Measurements from ENCODE around the gene YY2.

YY2 gene

GRCh38 chrX:21839334-21840192, 16.2 kb upstream of the YY2 start, which contains the start of gene MBTPS2:
Gene MBTPS2 (plus strand): TSS chrX:21839617. CDS start chrX:21839735, 118 bp downstream.
- no peaks in the 10 kb centered on the region for H3K9me3 ChIP-seq (ENCODE audit: control insufficient read depth, insufficient read depth, low read length)
- peak within 1 kb of the TSS; percentile 80 for H3K9ac ChIP-seq (ENCODE audit: low read depth, low read length)
- peaks cover 4% of the 10 kb centered on the region; the same call in 1 of the 2 replicates for H3K36me3 ChIP-seq (ENCODE audit: control insufficient read depth, insufficient read depth, low read length)
- H3K27ac ChIP-seq (ENCODE audit: low read depth, low read length), result peak within 1 kb of the TSS; percentile 62
- H3K27me3 ChIP-seq (ENCODE audit: control insufficient read depth, insufficient read depth, low read length), result no peaks in the 10 kb centered on the region
- H3K4me1 ChIP-seq (ENCODE audit: control insufficient read depth, insufficient read depth, low read length), result peaks cover 15% of the 10 kb centered on the region
- peak within 1 kb of the TSS; percentile 68 for H3K4me3 ChIP-seq (ENCODE audit: low read depth, low read length)

GRCh38 chrX:21840193-21840545, 15.6 kb upstream of the YY2 start:
- H3K9me3 ChIP-seq (ENCODE audit: control insufficient read depth, insufficient read depth, low read length), result no peaks in the 10 kb centered on the region
- H3K4me1 ChIP-seq (ENCODE audit: control insufficient read depth, insufficient read depth, low read length), result peaks cover 11% of the 10 kb centered on the region
- peaks cover 9% of the 10 kb centered on the region; the same call in 1 of the 2 replicates for H3K36me3 ChIP-seq (ENCODE audit: control insufficient read depth, insufficient read depth, low read length)
- H3K9ac ChIP-seq (ENCODE audit: low read depth, low read length), result peak overlapping the region; percentile 80
- H3K27me3 ChIP-seq (ENCODE audit: control insufficient read depth, insufficient read depth, low read length), result no peaks in the 10 kb centered on the region
- H3K27ac ChIP-seq (ENCODE audit: low read depth, low read length), result peak overlapping the region; percentile 62
- H3K4me3 ChIP-seq (ENCODE audit: low read depth, low read length), result peak overlapping the region; percentile 68

GRCh38 chrX:21843179-21843578, 12.6 kb upstream of the YY2 start:
- Histone ChIP-seq H3K27me3 (ENCODE audit: control insufficient read depth, insufficient read depth, low read length) (no peaks in the 10 kb centered on the region), H3K4me1 (ENCODE audit: control insufficient read depth, insufficient read depth, low read length) (no peaks in the 10 kb centered on the region; the same call in 1 of the 2 replicates), H3K9ac (ENCODE audit: low read depth, low read length) (no peak overlapping the region), H3K36me3 (ENCODE audit: control insufficient read depth, insufficient read depth, low read length) (peaks cover 24% of the 10 kb centered on the region; the same call in 1 of the 2 replicates), H3K4me3 (ENCODE audit: low read depth, low read length) (no peak overlapping the region), H3K27ac (ENCODE audit: low read depth, low read length) (no peak overlapping the region), H3K9me3 (ENCODE audit: control insufficient read depth, insufficient read depth, low read length) (no peaks in the 10 kb centered on the region)

GRCh38 chrX:21845096-21845495, 10.7 kb upstream of the YY2 start:
- no peak overlapping the region for H3K27ac ChIP-seq (ENCODE audit: low read depth, low read length)
- no peak overlapping the region for H3K4me3 ChIP-seq (ENCODE audit: low read depth, low read length)
- no peaks in the 10 kb centered on the region for H3K4me1 ChIP-seq (ENCODE audit: control insufficient read depth, insufficient read depth, low read length)
- no peak overlapping the region for H3K9ac ChIP-seq (ENCODE audit: low read depth, low read length)
- peaks cover 24% of the 10 kb centered on the region; the same call in 1 of the 2 replicates for H3K36me3 ChIP-seq (ENCODE audit: control insufficient read depth, insufficient read depth, low read length)
- no peaks in the 10 kb centered on the region for H3K27me3 ChIP-seq (ENCODE audit: control insufficient read depth, insufficient read depth, low read length)
- no peaks in the 10 kb centered on the region for H3K9me3 ChIP-seq (ENCODE audit: control insufficient read depth, insufficient read depth, low read length)

GRCh38 chrX:21847342-21847741, 8.4 kb upstream of the YY2 start:
- H3K4me3 ChIP-seq (ENCODE audit: low read depth, low read length), result no peak overlapping the region
- peaks cover 26% of the 10 kb centered on the region; the same call in 1 of the 2 replicates for H3K36me3 ChIP-seq (ENCODE audit: control insufficient read depth, insufficient read depth, low read length)
- no peak overlapping the region for H3K27ac ChIP-seq (ENCODE audit: low read depth, low read length)
- no peaks in the 10 kb centered on the region for H3K9me3 ChIP-seq (ENCODE audit: control insufficient read depth, insufficient read depth, low read length)
- no peaks in the 10 kb centered on the region for H3K27me3 ChIP-seq (ENCODE audit: control insufficient read depth, insufficient read depth, low read length)
- no peak overlapping the region for H3K9ac ChIP-seq (ENCODE audit: low read depth, low read length)
- no peaks in the 10 kb centered on the region for H3K4me1 ChIP-seq (ENCODE audit: control insufficient read depth, insufficient read depth, low read length)

GRCh38 chrX:21853578-21853977, 2.2 kb upstream of the YY2 start:
- Histone ChIP-seq H3K27me3 (ENCODE audit: control insufficient read depth, insufficient read depth, low read length) (no peaks in the 10 kb centered on the region), H3K9me3 (ENCODE audit: control insufficient read depth, insufficient read depth, low read length) (no peaks in the 10 kb centered on the region), H3K36me3 (ENCODE audit: control insufficient read depth, insufficient read depth, low read length) (peaks cover 16% of the 10 kb centered on the region; the same call in 1 of the 2 replicates), H3K9ac (ENCODE audit: low read depth, low read length) (no peak overlapping the region), H3K4me1 (ENCODE audit: control insufficient read depth, insufficient read depth, low read length) (no peaks in the 10 kb centered on the region), H3K27ac (ENCODE audit: low read depth, low read length) (no peak overlapping the region), H3K4me3 (ENCODE audit: low read depth, low read length) (no peak overlapping the region)

GRCh38 chrX:21856504-21856903, 717 bp downstream of the YY2 start:
- Histone ChIP-seq H3K9ac (ENCODE audit: low read depth, low read length) (no peak overlapping the region), H3K27ac (ENCODE audit: low read depth, low read length) (no peak overlapping the region), H3K4me3 (ENCODE audit: low read depth, low read length) (no peak overlapping the region), H3K36me3 (ENCODE audit: control insufficient read depth, insufficient read depth, low read length) (peaks cover 16% of the 10 kb centered on the region; the same call in 1 of the 2 replicates), H3K4me1 (ENCODE audit: control insufficient read depth, insufficient read depth, low read length) (no peaks in the 10 kb centered on the region), H3K27me3 (ENCODE audit: control insufficient read depth, insufficient read depth, low read length) (no peaks in the 10 kb centered on the region), H3K9me3 (ENCODE audit: control insufficient read depth, insufficient read depth, low read length) (no peaks in the 10 kb centered on the region)

- Histone ChIP-seq H3K36me3 (ENCODE audit: control insufficient read depth, insufficient read depth, low read length) (no peaks in the 10 kb centered on the region), H3K27ac (ENCODE audit: low read depth, low read length) (no peak overlapping the region)
Measured at GRCh38 chrX:21863241-21863640, 7.5 kb downstream of the YY2 start.

GRCh38 chrX:21865436-21865835, 9.6 kb downstream of the YY2 start:
- no peaks in the 10 kb centered on the region for H3K36me3 ChIP-seq (ENCODE audit: control insufficient read depth, insufficient read depth, low read length)
- no peaks in the 10 kb centered on the region for H3K27me3 ChIP-seq (ENCODE audit: control insufficient read depth, insufficient read depth, low read length)
- H3K4me1 ChIP-seq (ENCODE audit: control insufficient read depth, insufficient read depth, low read length), result no peaks in the 10 kb centered on the region
- H3K4me3 ChIP-seq (ENCODE audit: low read depth, low read length), result no peak overlapping the region
- no peak overlapping the region for H3K9ac ChIP-seq (ENCODE audit: low read depth, low read length)
- H3K9me3 ChIP-seq (ENCODE audit: control insufficient read depth, insufficient read depth, low read length), result no peaks in the 10 kb centered on the region
- no peak overlapping the region for H3K27ac ChIP-seq (ENCODE audit: low read depth, low read length)

More at GRCh38 chrX:21863241-21863640, 7.5 kb downstream of the YY2 start:
- Histone ChIP-seq H3K9me3 (ENCODE audit: control insufficient read depth, insufficient read depth, low read length) (no peaks in the 10 kb centered on the region), H3K4me3 (ENCODE audit: low read depth, low read length) (no peak overlapping the region), H3K9ac (ENCODE audit: low read depth, low read length) (no peak overlapping the region), H3K4me1 (ENCODE audit: control insufficient read depth, insufficient read depth, low read length) (no peaks in the 10 kb centered on the region), H3K27me3 (ENCODE audit: control insufficient read depth, insufficient read depth, low read length) (no peaks in the 10 kb centered on the region)

- Histone ChIP-seq H3K4me3 (ENCODE audit: low read depth, low read length) (no peak overlapping the region), H3K9me3 (ENCODE audit: control insufficient read depth, insufficient read depth, low read length) (no peaks in the 10 kb centered on the region), H3K4me1 (ENCODE audit: control insufficient read depth, insufficient read depth, low read length) (no peaks in the 10 kb centered on the region), H3K36me3 (ENCODE audit: control insufficient read depth, insufficient read depth, low read length) (no peaks in the 10 kb centered on the region), H3K27ac (ENCODE audit: low read depth, low read length) (no peak overlapping the region), H3K9ac (ENCODE audit: low read depth, low read length) (no peak overlapping the region), H3K27me3 (ENCODE audit: control insufficient read depth, insufficient read depth, low read length) (no peaks in the 10 kb centered on the region; the same call in 1 of the 2 replicates)
Measured at GRCh38 chrX:21870494-21870893, 14.7 kb downstream of the YY2 start.

- Histone ChIP-seq H3K4me1 (ENCODE audit: control insufficient read depth, insufficient read depth, low read length) (no peaks in the 10 kb centered on the region), H3K27me3 (ENCODE audit: control insufficient read depth, insufficient read depth, low read length) (no peaks in the 10 kb centered on the region; the same call in 1 of the 2 replicates), H3K27ac (ENCODE audit: low read depth, low read length) (no peak overlapping the region), H3K4me3 (ENCODE audit: low read depth, low read length) (no peak overlapping the region), H3K9me3 (ENCODE audit: control insufficient read depth, insufficient read depth, low read length) (no peaks in the 10 kb centered on the region), H3K9ac (ENCODE audit: low read depth, low read length) (no peak overlapping the region), H3K36me3 (ENCODE audit: control insufficient read depth, insufficient read depth, low read length) (no peaks in the 10 kb centered on the region)
Measured at GRCh38 chrX:21873063-21873775, 17.4 kb downstream of the YY2 start.
